ENCODE data around the gene GPSM3.
"Not testable (repeated sequence)": the region's sequence is repeated elsewhere in the genome, so short reads cannot be mapped to it uniquely, and the experiment has no call there.

GPSM3 gene

GRCh38 chr6:32149932-32150870 lies 42.2 kb downstream of the GPSM3 start:
- no peak for TF ChIP-seq ZFX (IDR thresholded peaks at IDR 0.05; ENCODE audit: borderline replicate concordance)
- TF ChIP-seq, protein P1, sequence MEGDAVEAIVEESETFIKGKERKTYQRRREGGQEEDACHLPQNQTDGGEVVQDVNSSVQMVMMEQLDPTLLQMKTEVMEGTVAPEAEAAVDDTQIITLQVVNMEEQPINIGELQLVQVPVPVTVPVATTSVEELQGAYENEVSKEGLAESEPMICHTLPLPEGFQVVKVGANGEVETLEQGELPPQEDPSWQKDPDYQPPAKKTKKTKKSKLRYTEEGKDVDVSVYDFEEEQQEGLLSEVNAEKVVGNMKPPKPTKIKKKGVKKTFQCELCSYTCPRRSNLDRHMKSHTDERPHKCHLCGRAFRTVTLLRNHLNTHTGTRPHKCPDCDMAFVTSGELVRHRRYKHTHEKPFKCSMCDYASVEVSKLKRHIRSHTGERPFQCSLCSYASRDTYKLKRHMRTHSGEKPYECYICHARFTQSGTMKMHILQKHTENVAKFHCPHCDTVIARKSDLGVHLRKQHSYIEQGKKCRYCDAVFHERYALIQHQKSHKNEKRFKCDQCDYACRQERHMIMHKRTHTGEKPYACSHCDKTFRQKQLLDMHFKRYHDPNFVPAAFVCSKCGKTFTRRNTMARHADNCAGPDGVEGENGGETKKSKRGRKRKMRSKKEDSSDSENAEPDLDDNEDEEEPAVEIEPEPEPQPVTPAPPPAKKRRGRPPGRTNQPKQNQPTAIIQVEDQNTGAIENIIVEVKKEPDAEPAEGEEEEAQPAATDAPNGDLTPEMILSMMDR (IDR thresholded peaks at IDR 0.05) = no peak
- no peak overlapping the region for H3K27ac ChIP-seq

GRCh38 chr6:32149092-32149755 lies 43.2 kb downstream of the GPSM3 start:
- no peak overlapping the region; the same call in 1 of the 2 replicates for H3K27ac ChIP-seq
- TF ChIP-seq ZFX (IDR thresholded peaks at IDR 0.05; ENCODE audit: borderline replicate concordance) = no peak
- TF ChIP-seq, protein P1 (IDR thresholded peaks at IDR 0.05) = peak; percentile 57

GRCh38 chr6:32148289-32149091 lies 44.0 kb downstream of the GPSM3 start:
- H3K27ac ChIP-seq = no peak overlapping the region; the same call in 1 of the 2 replicates
- TF ChIP-seq, protein P1 (IDR thresholded peaks at IDR 0.05) = peak; percentile 85
- no peak for TF ChIP-seq ZFX (IDR thresholded peaks at IDR 0.05; ENCODE audit: borderline replicate concordance)

GRCh38 chr6:32147401-32148132 lies 44.9 kb downstream of the GPSM3 start:
- no peak overlapping the region for H3K27ac ChIP-seq
- TF ChIP-seq ZFX (IDR thresholded peaks at IDR 0.05; ENCODE audit: borderline replicate concordance) = no peak
- TF ChIP-seq, protein P1 (IDR thresholded peaks at IDR 0.05) = no peak

GRCh38 chr6:32146687-32147086 lies 45.8 kb downstream of the GPSM3 start:
- TF ChIP-seq, protein P1 (IDR thresholded peaks at IDR 0.05) = no peak
- no peak for TF ChIP-seq ZFX (IDR thresholded peaks at IDR 0.05; ENCODE audit: borderline replicate concordance)
- no peak overlapping the region for H3K27ac ChIP-seq

GRCh38 chr6:32146287-32146686 lies 46.2 kb downstream of the GPSM3 start:
- no peak overlapping the region for H3K27ac ChIP-seq
- TF ChIP-seq, protein P1 (IDR thresholded peaks at IDR 0.05) = no peak
- TF ChIP-seq ZFX (IDR thresholded peaks at IDR 0.05; ENCODE audit: borderline replicate concordance) = no peak

DNA sequence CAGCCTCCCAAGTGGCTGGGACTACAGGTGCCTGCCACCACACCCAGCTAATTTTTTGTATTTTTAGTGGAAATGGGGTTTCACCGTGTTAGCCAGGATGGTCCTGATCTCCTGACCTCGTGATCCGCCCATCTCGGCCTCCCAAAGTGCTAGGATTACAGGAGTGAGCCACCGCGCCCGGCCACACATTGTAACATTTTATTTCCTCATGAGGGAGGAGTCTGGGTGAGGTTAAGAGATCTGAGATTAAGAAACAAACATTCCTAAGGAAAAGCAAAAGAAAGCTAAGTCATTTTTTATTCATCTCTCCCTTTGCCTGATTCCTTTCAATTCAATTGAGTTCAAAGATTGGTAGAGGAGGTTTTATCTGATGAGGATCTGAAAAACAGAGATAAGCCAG lies 48.2 kb downstream of the GPSM3 start:
- not testable (repeated sequence) for H3K27ac ChIP-seq
